Duodenal mucosa (tissue), 2 donors: ENCODE results near the gene CPEB1.

Experiments
- H3K27ac ChIP-seq: one replicate; pipeline ENCODE4 v1.7.0; 2013; ENCODE audit warnings: low read depth, low read length
- H3K27me3 ChIP-seq, 2 donors: one replicate each; pipeline ENCODE4 v1.7.0; 2013; ENCODE audit warnings: low read length in 2 of 2, control low read depth in 1 of 2; ENCODE audit not compliant: insufficient read depth in 2 of 2, control insufficient read depth in 1 of 2
- H3K36me3 ChIP-seq, 2 donors: one replicate each; pipeline ENCODE4 v1.7.0; 2013; ENCODE audit warnings: low read length in 2 of 2, control low read depth in 1 of 2; ENCODE audit not compliant: insufficient read depth in 2 of 2, control insufficient read depth in 1 of 2
- H3K4me1 ChIP-seq, 2 donors: one replicate each; pipeline ENCODE4 v1.7.0; 2013; ENCODE audit warnings: low read length in 2 of 2, control low read depth in 1 of 2; ENCODE audit not compliant: insufficient read depth in 2 of 2, control insufficient read depth in 1 of 2
- H3K4me3 ChIP-seq, 2 donors: one replicate each; pipeline ENCODE4 v1.7.0; 2013; ENCODE audit warnings: low read length in 2 of 2, low read depth in 1 of 2
- H3K9ac ChIP-seq, 2 donors: one replicate each; pipeline ENCODE4 v1.7.0; 2013; ENCODE audit warnings: low read length in 2 of 2, low read depth in 1 of 2
- H3K9me3 ChIP-seq, 2 donors: one replicate each; pipeline ENCODE4 v1.7.0; 2013; ENCODE audit warnings: low read length in 2 of 2, control low read depth in 1 of 2; ENCODE audit not compliant: control insufficient read depth in 1 of 2

CPEB1 gene

DNA sequence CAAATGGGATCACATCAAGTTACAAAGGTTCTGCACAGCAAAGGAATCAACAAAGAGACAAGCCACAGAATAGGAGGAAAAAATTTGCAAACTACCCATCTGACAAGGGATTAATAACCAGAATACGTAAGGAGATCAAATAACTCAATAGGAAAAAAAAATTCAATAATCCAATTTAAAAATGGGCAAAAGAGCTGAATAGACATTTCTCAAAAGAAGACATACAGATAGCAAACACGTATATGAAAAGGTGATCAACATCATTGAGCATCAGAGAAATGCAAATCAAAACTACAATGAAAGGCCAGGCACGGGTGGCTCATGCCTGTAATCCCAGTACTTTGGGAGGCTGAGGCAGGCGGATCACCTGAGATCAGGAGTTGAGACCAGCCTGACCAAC lies 23.5 kb upstream of the CPEB1 start:
- no peak overlapping the region for H3K27ac ChIP-seq
- H3K27me3 ChIP-seq: no peaks in the 10 kb centered on the region
- H3K36me3 ChIP-seq: no peaks in the 10 kb centered on the region
- H3K4me3 ChIP-seq: no peak overlapping the region
- no peak overlapping the region for H3K9ac ChIP-seq
- no peaks in the 10 kb centered on the region for H3K4me1 ChIP-seq
- no peaks in the 10 kb centered on the region for H3K9me3 ChIP-seq

DNA sequence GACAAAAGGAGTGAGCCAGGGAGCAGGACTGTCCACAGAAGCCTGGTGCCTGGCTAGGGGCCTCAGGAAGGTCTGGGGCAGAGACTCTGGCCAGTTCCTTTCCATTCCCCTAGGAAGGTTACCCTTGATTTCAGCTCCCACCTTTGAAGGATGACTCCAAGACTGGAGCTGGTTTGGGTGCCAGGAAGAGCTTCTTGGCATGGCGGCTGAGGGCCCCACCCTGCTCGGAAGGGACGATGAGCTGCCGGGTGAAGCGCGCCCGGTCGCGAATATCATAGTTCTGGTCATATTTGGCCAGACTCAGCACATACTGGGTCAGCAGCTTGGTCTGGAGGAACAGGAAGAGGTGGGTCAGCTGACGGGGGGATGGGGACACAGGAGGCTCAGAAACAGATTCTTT lies 19.4 kb upstream of the CPEB1 start:
- no peak overlapping the region for H3K27ac ChIP-seq
- no peaks in the 10 kb centered on the region for H3K27me3 ChIP-seq
- H3K9ac ChIP-seq: no peak overlapping the region
- no peak overlapping the region for H3K4me3 ChIP-seq
- no peaks in the 10 kb centered on the region for H3K36me3 ChIP-seq
- H3K9me3 ChIP-seq: no peaks in the 10 kb centered on the region
- no peaks in the 10 kb centered on the region for H3K4me1 ChIP-seq

DNA sequence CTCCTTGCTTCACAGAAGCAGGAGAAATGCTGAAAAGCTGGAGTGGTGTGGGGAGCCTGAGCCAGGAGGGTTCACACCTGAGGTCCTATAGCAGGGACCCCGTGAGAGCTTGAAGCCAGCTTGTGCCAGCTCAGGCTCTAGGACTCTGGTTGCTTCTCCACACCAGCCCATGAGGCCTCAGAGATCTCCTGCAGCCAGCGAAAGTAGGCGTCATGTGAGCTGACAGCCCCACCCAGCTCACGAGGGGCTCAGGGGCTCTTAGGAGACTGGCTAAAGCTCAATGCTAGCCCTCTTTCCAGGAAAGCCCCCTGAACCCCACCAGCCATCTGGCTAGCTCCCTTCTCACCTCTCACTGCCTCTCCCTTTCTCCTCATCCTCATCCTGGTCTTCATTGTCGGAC lies 16.9 kb upstream of the CPEB1 start:
- no peak overlapping the region for H3K4me3 ChIP-seq
- H3K27ac ChIP-seq: no peak overlapping the region
- H3K36me3 ChIP-seq: no peaks in the 10 kb centered on the region
- no peaks in the 10 kb centered on the region for H3K4me1 ChIP-seq
- H3K27me3 ChIP-seq: no peaks in the 10 kb centered on the region
- H3K9ac ChIP-seq: no peak overlapping the region
- no peaks in the 10 kb centered on the region for H3K9me3 ChIP-seq

DNA sequence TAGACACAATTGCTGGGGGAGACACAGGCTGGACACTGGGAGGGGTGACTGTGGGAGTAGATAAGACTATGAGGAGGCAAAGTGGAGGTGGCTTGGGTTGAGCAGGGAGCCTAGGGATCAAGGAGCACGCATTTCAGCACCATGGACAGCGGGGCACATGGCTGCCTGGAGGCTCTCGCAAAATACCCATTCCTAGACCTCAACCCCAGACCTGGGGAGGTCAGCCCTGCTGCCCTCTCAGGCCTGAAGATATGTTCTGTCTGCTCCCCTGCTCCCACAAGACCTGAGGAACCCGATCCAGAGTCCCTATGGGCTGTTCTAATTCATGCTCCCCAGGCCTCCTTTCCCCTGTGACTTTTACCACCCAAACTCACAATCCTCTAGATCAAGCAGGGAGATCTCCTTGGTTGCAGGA lies 16.0 kb upstream of the CPEB1 start:
- no peak overlapping the region for H3K27ac ChIP-seq
- no peak overlapping the region for H3K4me3 ChIP-seq
- no peak overlapping the region for H3K9ac ChIP-seq
- H3K4me1 ChIP-seq: no peaks in the 10 kb centered on the region
- no peaks in the 10 kb centered on the region for H3K27me3 ChIP-seq
- no peaks in the 10 kb centered on the region for H3K9me3 ChIP-seq
- no peaks in the 10 kb centered on the region for H3K36me3 ChIP-seq

DNA sequence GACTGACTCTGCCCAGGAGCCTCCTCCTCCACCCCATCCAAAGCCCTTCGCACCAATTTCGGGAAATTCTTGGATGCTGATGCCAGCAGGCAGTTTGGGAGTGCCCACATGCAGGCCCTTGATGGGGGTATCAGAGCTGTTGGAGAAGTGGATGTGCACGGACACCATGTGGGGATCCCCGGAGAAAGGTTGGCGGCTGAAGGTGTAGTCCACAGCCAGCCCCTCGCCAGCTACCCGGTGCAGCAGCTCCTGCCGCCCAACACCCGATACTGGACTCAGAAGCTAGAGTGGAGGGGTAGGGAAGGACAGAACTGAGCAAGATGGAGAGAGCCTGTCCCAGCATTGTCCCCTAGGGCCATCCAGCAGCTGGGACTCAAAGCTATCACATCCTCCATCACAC lies 15.5 kb upstream of the CPEB1 start:
- no peaks in the 10 kb centered on the region for H3K27me3 ChIP-seq
- H3K9ac ChIP-seq: no peak overlapping the region
- H3K9me3 ChIP-seq: no peaks in the 10 kb centered on the region
- no peaks in the 10 kb centered on the region for H3K4me1 ChIP-seq
- no peak overlapping the region for H3K27ac ChIP-seq
- no peak overlapping the region for H3K4me3 ChIP-seq
- H3K36me3 ChIP-seq: no peaks in the 10 kb centered on the region

DNA sequence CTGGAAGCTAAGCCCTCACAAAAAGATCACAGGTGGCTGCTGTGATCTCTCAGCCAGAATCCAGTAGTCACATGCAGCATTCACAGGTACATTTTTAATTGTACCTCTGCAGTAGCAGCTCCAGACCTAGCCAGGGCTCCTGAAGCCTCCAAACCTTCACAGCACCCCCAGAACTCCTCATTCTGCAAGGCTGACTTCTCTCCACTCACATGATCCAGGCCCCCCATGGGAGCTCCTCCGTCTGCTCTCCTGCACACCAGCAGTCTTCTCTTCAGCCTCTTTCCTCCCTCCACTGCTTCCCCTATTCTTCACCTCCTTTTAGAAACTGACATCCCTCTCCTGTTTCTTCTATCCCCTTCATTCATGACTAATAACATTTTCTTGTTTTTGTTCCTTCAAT lies 13.2 kb upstream of the CPEB1 start:
- H3K27ac ChIP-seq: no peak overlapping the region
- no peaks in the 10 kb centered on the region for H3K9me3 ChIP-seq
- no peaks in the 10 kb centered on the region for H3K36me3 ChIP-seq
- no peaks in the 10 kb centered on the region for H3K27me3 ChIP-seq
- H3K4me3 ChIP-seq: no peak overlapping the region
- no peak overlapping the region for H3K9ac ChIP-seq
- no peaks in the 10 kb centered on the region for H3K4me1 ChIP-seq

DNA sequence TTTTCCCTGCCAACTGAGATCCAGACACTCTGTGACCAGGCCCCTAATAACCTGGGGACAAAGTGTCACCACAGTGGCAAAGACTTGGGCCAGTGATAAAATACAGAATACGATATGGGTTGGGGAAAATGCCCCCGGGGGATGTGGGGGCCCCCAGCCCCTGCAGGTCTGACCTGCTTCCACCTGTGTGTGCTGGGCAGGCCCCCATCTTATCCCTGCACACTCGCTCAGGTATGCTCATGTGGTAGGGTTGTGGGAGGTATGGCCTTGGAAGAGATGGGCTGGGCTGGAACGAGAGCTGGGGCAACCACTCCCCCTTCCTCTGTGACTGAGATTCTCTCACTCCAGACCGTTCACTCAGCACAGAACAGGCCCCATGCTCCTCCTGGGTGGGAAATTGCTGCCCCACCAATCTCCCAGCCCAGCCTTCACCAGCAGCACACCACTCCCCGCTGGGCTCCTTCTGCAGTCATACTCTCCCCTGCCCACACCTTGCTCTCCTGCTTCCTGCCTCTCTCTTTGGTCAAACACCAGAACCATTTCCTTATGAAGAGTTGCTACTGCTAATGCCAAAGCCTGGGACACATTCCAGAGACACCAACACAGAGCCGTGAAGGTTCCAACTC lies 9.6 kb upstream of the CPEB1 start:
- H3K27me3 ChIP-seq: no peaks in the 10 kb centered on the region
- H3K9me3 ChIP-seq: no peaks in the 10 kb centered on the region
- H3K36me3 ChIP-seq: no peaks in the 10 kb centered on the region
- no peaks in the 10 kb centered on the region for H3K4me1 ChIP-seq
- no peak overlapping the region for H3K27ac ChIP-seq
- H3K9ac ChIP-seq: no peak overlapping the region
- no peak overlapping the region for H3K4me3 ChIP-seq

DNA sequence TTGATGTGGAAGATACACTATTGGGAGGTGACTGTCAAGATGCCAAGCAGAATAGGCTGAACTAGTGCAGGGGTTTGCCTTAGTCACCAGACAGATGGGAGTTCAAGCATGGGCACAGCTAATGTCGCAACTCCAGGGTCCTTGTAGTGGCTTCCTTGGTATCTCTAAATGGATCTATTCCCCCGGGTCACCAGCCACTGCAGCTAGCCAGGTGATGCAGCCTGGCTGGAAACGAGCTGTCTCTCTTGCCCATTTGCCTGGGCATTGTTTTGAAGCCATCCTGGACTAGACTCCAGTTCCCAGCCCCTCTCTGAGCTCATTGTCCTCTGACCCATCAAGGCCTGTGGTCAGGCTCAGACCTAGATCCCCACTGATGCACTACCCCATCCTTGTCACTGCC lies 8.4 kb upstream of the CPEB1 start:
- Histone ChIP-seq H3K27me3 (peaks cover 0 to under 1% of the 10 kb centered on the region in 2 donors), H3K4me1 (no peaks in the 10 kb centered on the region), H3K9me3 (no peaks in the 10 kb centered on the region), H3K27ac (no peak overlapping the region), H3K9ac (no peak overlapping the region), H3K4me3 (no peak overlapping the region), H3K36me3 (no peaks in the 10 kb centered on the region)

DNA sequence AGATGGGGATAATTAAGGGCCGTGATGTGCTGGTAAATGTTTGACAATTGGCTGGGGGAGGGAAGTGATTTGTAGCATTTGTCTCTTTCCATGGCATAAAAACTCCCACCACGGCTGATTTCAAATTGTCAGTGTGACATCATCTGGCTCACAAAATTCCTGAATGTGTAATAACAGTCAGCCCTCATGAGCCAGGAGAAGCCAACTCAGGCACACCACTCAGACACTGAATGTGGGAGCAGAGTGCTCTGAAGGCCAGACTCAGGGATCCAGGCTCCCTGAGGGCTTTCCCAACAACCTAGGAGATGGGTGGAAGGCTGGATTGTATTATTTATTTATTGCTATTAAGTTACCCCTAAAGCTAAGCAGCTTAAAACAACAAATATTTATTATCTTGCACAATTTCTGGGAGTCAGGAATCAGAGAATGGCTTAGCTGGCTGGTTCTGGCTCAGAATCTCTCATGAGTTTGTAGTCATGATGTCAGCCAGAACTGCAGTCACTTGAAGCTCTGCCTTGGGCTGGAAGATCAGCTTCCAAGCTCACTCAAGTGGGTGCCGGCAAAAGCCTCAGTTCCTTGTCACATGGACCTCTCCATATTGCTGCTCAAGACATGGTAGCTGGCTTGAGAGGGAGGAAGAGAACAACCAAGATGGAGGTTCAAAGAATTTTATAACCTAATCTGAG lies 6.5 kb upstream of the CPEB1 start:
- H3K4me3 ChIP-seq: no peak overlapping the region
- H3K36me3 ChIP-seq: no peaks in the 10 kb centered on the region
- H3K27me3 ChIP-seq: peaks cover 2 to 15% of the 10 kb centered on the region in 2 donors
- H3K9me3 ChIP-seq: no peaks in the 10 kb centered on the region
- no peak overlapping the region for H3K9ac ChIP-seq
- H3K27ac ChIP-seq: no peak overlapping the region
- H3K4me1 ChIP-seq: no peaks in the 10 kb centered on the region

DNA sequence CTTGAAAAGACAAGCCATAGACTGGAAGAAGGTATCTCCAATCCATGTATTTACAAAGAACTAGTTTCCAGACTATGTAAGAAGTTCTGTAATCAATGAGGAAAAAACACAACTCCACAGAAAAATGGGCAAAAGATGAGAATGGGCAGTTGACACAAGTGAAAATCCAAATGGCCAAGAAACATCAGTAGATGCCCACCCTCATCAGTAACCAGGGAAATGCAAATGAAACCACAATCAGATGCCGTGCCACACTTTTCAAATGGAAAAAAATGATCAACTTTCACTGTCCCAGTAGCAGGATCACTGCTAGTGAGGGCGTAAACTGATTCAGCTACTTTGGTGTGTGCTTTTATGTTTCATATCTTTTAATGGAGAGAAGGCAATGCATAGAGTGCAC lies 4.5 kb upstream of the CPEB1 start:
- H3K27ac ChIP-seq: no peak overlapping the region
- H3K4me1 ChIP-seq: peaks cover 0 to 4% of the 10 kb centered on the region in 2 donors
- H3K27me3 ChIP-seq: peaks cover 2 to 27% of the 10 kb centered on the region in 2 donors
- H3K36me3 ChIP-seq: no peaks in the 10 kb centered on the region
- no peaks in the 10 kb centered on the region for H3K9me3 ChIP-seq
- no peak overlapping the region for H3K4me3 ChIP-seq
- no peak overlapping the region for H3K9ac ChIP-seq
